WERI-Rb-1 (cell line): ENCODE results near the gene TBC1D20.

Experiments
- DNase-seq: peaks from one replicate; pipeline ENCODE4 v3.0.0-alpha.2; 2020
- H3K27ac ChIP-seq: fragments of 250-450 bp; sonication (Bioruptor Pico); 2 replicates; pipeline ENCODE4 v1.5.1; 2020; ENCODE audit warnings: mild to moderate bottlenecking, moderate library complexity
- H3K27me3 ChIP-seq: fragments of 250-450 bp; sonication (Bioruptor Pico); 2 replicates; pipeline ENCODE4 v1.5.1; 2021; ENCODE audit warnings: mild to moderate bottlenecking, low read depth, moderate library complexity; ENCODE audit not compliant: insufficient read depth, severe bottlenecking
- H3K36me3 ChIP-seq: fragments of 250-450 bp; sonication (Bioruptor Pico); 2 replicates; pipeline ENCODE4 v1.5.1; 2020; ENCODE audit warnings: mild to moderate bottlenecking, moderate library complexity
- H3K4me3 ChIP-seq: 2 replicates; pipeline ENCODE4 v1.5.1; 2011; ENCODE audit warnings: low read depth, mild to moderate bottlenecking, control low read depth, low read length
- H3K9me3 ChIP-seq: fragments of 250-450 bp; sonication (Bioruptor Pico); 2 replicates; pipeline ENCODE4 v1.5.1; 2021; ENCODE audit warnings: mild to moderate bottlenecking, moderate library complexity; ENCODE audit not compliant: severe bottlenecking
- TF ChIP-seq, protein P1 (sequence below): IDR thresholded peaks from 2 replicates; pipeline ENCODE4 v1.5.1; 2011; ENCODE audit warnings: low read depth, mild to moderate bottlenecking, control low read depth, inconsistent platforms, low read length

TBC1D20 gene

DNA sequence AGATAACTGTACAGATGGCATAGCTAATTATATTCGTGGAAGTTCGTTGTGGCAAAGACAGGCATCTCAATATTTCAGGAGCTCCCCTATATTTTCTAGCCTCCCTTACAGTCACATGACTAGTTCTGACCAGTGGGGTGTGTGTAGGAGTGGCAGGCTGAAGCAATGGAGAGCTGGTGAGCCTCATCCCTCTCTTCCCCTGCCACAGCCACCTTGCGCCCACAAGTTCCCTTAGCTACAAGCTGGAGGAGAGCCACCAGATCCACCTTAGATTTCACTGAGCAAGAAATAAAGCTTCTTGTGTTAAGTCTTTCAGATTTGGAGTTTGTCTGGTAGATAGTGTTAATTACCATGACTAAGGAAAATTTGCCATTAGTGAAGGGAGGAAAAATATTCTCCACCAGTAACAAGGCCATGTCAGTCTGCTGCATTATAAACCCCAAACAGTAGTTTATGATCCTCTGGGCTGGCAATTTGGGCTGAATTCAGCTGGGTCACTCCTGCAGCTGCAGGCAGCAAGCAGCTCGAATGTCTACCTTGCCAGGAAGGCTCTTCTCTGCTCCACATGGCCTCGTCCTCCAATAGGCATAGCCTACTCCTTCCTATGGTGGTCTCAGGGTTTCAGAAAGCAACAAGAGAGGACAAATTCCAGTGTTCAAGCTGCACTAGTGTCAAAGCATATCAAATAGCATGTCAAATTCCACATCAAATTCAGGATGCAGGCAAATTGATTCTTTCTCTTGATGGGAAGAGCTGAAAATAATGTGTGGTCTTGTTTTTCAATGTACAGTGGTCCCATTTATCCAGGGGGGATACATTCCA, 61.7 kb downstream of the TBC1D20 start:
- Histone ChIP-seq H3K36me3 (peaks cover 12% of the 10 kb centered on the region), H3K9me3 (no peaks in the 10 kb centered on the region), H3K4me3 (no peak overlapping the region), H3K27ac (no peak overlapping the region), H3K27me3 (no peaks in the 10 kb centered on the region)
- TF ChIP-seq, protein P1, sequence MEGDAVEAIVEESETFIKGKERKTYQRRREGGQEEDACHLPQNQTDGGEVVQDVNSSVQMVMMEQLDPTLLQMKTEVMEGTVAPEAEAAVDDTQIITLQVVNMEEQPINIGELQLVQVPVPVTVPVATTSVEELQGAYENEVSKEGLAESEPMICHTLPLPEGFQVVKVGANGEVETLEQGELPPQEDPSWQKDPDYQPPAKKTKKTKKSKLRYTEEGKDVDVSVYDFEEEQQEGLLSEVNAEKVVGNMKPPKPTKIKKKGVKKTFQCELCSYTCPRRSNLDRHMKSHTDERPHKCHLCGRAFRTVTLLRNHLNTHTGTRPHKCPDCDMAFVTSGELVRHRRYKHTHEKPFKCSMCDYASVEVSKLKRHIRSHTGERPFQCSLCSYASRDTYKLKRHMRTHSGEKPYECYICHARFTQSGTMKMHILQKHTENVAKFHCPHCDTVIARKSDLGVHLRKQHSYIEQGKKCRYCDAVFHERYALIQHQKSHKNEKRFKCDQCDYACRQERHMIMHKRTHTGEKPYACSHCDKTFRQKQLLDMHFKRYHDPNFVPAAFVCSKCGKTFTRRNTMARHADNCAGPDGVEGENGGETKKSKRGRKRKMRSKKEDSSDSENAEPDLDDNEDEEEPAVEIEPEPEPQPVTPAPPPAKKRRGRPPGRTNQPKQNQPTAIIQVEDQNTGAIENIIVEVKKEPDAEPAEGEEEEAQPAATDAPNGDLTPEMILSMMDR: no peak
- DNase-seq: no peak

GRCh38 chr20:400128-400453, 62.2 kb downstream of the TBC1D20 start:
- Histone ChIP-seq H3K4me3 (no peak overlapping the region), H3K36me3 (peaks cover 12% of the 10 kb centered on the region), H3K27me3 (no peaks in the 10 kb centered on the region), H3K9me3 (no peaks in the 10 kb centered on the region), H3K27ac (no peak overlapping the region)
- TF ChIP-seq, protein P1: no peak
- DNase-seq: no peak

DNA sequence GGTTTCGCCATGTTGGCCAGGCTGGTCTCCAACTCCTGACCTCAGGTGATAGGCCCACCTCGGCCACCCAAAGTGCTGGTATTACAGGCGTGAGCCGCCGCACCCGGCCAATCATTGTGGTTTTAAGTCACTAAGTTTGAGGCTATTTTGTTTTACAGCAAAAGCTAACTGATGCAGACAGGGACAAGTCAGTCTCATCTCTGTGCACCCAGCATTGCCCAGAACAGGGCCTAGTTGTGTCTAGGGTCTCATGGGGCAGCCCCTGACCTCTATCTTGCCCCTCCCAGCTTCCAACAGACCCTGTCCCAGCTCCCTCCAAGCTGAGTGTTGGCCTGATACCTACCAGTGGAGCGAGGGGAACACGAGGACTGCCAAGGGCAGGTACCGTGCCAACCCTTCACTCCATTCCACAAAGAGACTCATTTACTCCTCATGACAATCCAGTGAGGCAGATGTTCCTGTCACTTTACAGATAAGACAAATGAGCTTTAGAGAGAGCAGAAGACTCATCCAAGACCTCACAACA, 63.1 kb downstream of the TBC1D20 start:
- no peaks in the 10 kb centered on the region for H3K9me3 ChIP-seq
- H3K27me3 ChIP-seq: no peaks in the 10 kb centered on the region
- H3K4me3 ChIP-seq: no peak overlapping the region
- peaks cover 20% of the 10 kb centered on the region for H3K36me3 ChIP-seq
- no peak overlapping the region for H3K27ac ChIP-seq
- no peak for DNase-seq
- TF ChIP-seq, protein P1: no peak

DNA sequence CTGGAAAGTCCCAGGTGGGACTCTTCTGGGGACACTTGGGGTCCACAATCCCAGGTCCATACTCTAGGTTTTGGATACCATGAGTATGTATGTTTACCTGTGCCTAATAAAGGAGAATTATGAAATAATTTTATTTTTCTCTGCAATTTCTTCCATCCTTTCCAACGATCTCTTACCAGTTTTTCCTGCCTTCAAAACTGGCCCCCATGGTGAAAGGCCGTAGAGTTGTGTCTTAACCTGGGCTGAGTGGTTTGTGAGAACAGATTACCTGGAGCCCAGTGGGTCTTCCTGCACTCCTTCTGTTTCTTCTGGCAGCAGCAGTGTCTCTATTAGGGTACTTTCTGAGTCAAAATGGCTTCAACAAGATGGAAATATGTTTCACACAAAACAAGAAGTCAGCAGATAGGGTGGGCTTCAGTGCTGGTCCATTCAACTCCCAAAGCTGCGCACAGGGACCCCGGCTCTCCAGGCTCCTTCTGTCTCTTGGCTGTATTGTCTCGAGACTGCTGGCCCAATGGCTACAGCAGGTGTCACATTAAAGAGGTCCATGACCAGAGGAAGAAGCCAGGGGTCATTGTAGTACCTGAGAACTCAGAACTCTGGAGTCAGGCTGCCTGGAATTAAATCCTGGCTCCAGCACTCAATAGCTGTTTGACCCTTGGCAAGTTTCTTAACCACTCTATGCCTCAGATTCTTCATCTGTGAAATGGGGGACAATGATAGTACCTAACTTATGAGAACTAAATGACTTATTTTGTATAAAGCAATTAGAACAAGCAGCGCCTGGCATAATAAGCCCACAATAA, 64.7 kb downstream of the TBC1D20 start:
- TF ChIP-seq, protein P1: no peak
- Histone ChIP-seq H3K27me3 (no peaks in the 10 kb centered on the region), H3K9me3 (no peaks in the 10 kb centered on the region), H3K27ac (no peak overlapping the region), H3K36me3 (peaks cover 27% of the 10 kb centered on the region), H3K4me3 (no peak overlapping the region)
- no peak for DNase-seq

GRCh38 chr20:396619-397431, 65.5 kb downstream of the TBC1D20 start:
- Histone ChIP-seq H3K27ac (no peak overlapping the region), H3K27me3 (no peaks in the 10 kb centered on the region), H3K4me3 (no peak overlapping the region), H3K36me3 (peaks cover 30% of the 10 kb centered on the region), H3K9me3 (no peaks in the 10 kb centered on the region)
- TF ChIP-seq, protein P1: no peak
- no peak for DNase-seq
